HepG2 (cell line): Measurements from ENCODE around the gene CORO7. TPM values are rescaled to one million over a fixed set of nuclear protein-coding genes. Genes with fewer than 3 reads are reported as not detected.
A peak's percentile ranks its signal among the peaks of the same experiment; 100 is the strongest.

Experiments used
- ARNTL ChIP-seq: sonication (generic); formaldehyde crosslinking; IDR thresholded peaks from 2 replicates; pipeline ENCODE4 v1.4.0; 2020; ENCODE audit warnings: mild to moderate bottlenecking, missing genetic modification reagents
- DBP ChIP-seq: sonication (generic); formaldehyde crosslinking; IDR thresholded peaks from 2 replicates; pipeline ENCODE4 v1.4.0; 2020; ENCODE audit warnings: missing genetic modification reagents; ENCODE audit errors: not compliant biosample characterization
- DNMT1 ChIP-seq: sonication (generic); formaldehyde crosslinking; IDR thresholded peaks from 2 replicates; pipeline ENCODE4 v1.5.1; 2020; ENCODE audit warnings: mild to moderate bottlenecking, missing genetic modification reagents
- DNMT3B ChIP-seq: conservative IDR thresholded peaks from 2 replicates; pipeline ENCODE4 v1.6.1; 2016; ENCODE audit warnings: missing biosample characterization, control low read depth
- FOXC1 ChIP-seq: sonication (generic); formaldehyde crosslinking; IDR thresholded peaks from 2 replicates; pipeline ENCODE4 v1.8.0; 2022; ENCODE audit warnings: mild to moderate bottlenecking, missing genetic modification reagents, borderline replicate concordance
- GABPA ChIP-seq, 2 experiments: IDR thresholded peaks; 2 replicates each; pipeline ENCODE4 v1.6.1; 2011 to 2016; ENCODE audit warnings: low read depth in 2 of 2, low read length in 1 of 2, missing biosample characterization in 1 of 2, missing genetic modification characterization in 1 of 2
- GFI1 ChIP-seq: sonication (generic); formaldehyde crosslinking; IDR thresholded peaks from 2 replicates; pipeline ENCODE4 v1.5.0; 2020; ENCODE audit warnings: missing genetic modification reagents, mild to moderate bottlenecking, borderline replicate concordance
- GTF3A ChIP-seq: sonication (generic); formaldehyde crosslinking; conservative IDR thresholded peaks from 2 replicates; pipeline ENCODE4 v1.4.0; 2020; ENCODE audit warnings: mild to moderate bottlenecking, missing genetic modification reagents
- HINFP ChIP-seq: sonication (generic); formaldehyde crosslinking; IDR thresholded peaks from 2 replicates; pipeline ENCODE4 v1.4.0; 2020; ENCODE audit warnings: low read depth, mild to moderate bottlenecking, missing genetic modification reagents
- IRF1 ChIP-seq: sonication (generic); formaldehyde crosslinking; IDR thresholded peaks from 2 replicates; pipeline ENCODE4 v1.4.0; 2020; ENCODE audit warnings: low read depth, mild to moderate bottlenecking, missing genetic modification reagents
- ISX ChIP-seq: sonication (generic); formaldehyde crosslinking; conservative IDR thresholded peaks from 2 replicates; pipeline ENCODE4 v1.5.0; 2020; ENCODE audit warnings: missing genetic modification reagents
- KDM2A ChIP-seq: sonication (generic); formaldehyde crosslinking; IDR thresholded peaks from 2 replicates; pipeline ENCODE4 v1.4.0; 2020; ENCODE audit warnings: low read depth, missing genetic modification reagents, borderline replicate concordance
- RCOR2 ChIP-seq: IDR thresholded peaks from 2 replicates; pipeline ENCODE4 v1.6.1; 2016; ENCODE audit warnings: missing biosample characterization, missing genetic modification reagents
- RFXANK ChIP-seq: IDR thresholded peaks from 2 replicates; pipeline ENCODE4 v1.6.1; 2016
- SRY ChIP-seq: sonication (generic); formaldehyde crosslinking; IDR thresholded peaks from 2 replicates; pipeline ENCODE4 v1.8.0; 2022; ENCODE audit warnings: mild to moderate bottlenecking, missing genetic modification reagents
- TRIM24 ChIP-seq: sonication (generic); formaldehyde crosslinking; IDR thresholded peaks from 2 replicates; pipeline ENCODE4 v1.8.0; 2022; ENCODE audit warnings: mild to moderate bottlenecking, missing genetic modification reagents
- XRCC5 ChIP-seq: fragments of 200-400 bp; formaldehyde crosslinking; optimal IDR thresholded peaks from 2 replicates; pipeline ENCODE3; 2017; ENCODE audit warnings: mild to moderate bottlenecking, low read length
- ZNF260 ChIP-seq: sonication (generic); formaldehyde crosslinking; IDR thresholded peaks from 2 replicates; pipeline ENCODE4 v1.4.0; 2020; ENCODE audit warnings: missing genetic modification reagents, low read depth, mild to moderate bottlenecking, borderline replicate concordance
- ZNF547 ChIP-seq: sonication (generic); formaldehyde crosslinking; IDR thresholded peaks from 2 replicates; pipeline ENCODE4 v1.5.1; 2020; ENCODE audit warnings: mild to moderate bottlenecking, missing genetic modification reagents
- ZNF607 ChIP-seq: sonication (generic); formaldehyde crosslinking; IDR thresholded peaks from 2 replicates; pipeline ENCODE4 v1.5.1; 2020; ENCODE audit warnings: missing genetic modification reagents, mild to moderate bottlenecking, borderline replicate concordance
- polyA plus RNA-seq, 8 experiments: library from polyadenylated mRNA; depleted of rRNA in 3 of 8; stranded (reverse) in 7 of 8; unstranded in 1 of 8; fragments of >200 nt; fragmentation: Illumina TruSeq in 4 of 8; extraction: Trizol in 4 of 8; gene quantifications; 2 replicates each; pipeline versions ENCODE4 v1.2.1 to v1.2.3, GENCODE V29; 2011 to 2016; ENCODE audit warnings: low read depth in 4 of 8, missing spikeins in 1 of 8, mixed read lengths in 1 of 8; ENCODE audit not compliant: insufficient read depth in 1 of 8
- total RNA-seq, 5 experiments: library from RNA; depleted of rRNA; stranded (reverse); fragments of >200 nt; fragmentation: Illumina TruSeq; extraction: Trizol; gene quantifications; 2 replicates each; pipeline ENCODE4 v1.2.3, GENCODE V29; 2016; ENCODE audit warnings: low read depth in 1 of 5
- TF ChIP-seq, protein P1 (sequence below): sonication (generic); formaldehyde crosslinking; IDR thresholded peaks from 2 replicates; pipeline ENCODE4 v1.5.0; 2020; ENCODE audit warnings: mild to moderate bottlenecking, missing genetic modification reagents, borderline replicate concordance

CORO7 gene
- total and polyA plus RNA-seq, 2 of the 13 experiments (the other 11 are each of a cell fraction or from before 2014, with no cell fraction given) = 9.9 to 14.3 TPM

DNA sequence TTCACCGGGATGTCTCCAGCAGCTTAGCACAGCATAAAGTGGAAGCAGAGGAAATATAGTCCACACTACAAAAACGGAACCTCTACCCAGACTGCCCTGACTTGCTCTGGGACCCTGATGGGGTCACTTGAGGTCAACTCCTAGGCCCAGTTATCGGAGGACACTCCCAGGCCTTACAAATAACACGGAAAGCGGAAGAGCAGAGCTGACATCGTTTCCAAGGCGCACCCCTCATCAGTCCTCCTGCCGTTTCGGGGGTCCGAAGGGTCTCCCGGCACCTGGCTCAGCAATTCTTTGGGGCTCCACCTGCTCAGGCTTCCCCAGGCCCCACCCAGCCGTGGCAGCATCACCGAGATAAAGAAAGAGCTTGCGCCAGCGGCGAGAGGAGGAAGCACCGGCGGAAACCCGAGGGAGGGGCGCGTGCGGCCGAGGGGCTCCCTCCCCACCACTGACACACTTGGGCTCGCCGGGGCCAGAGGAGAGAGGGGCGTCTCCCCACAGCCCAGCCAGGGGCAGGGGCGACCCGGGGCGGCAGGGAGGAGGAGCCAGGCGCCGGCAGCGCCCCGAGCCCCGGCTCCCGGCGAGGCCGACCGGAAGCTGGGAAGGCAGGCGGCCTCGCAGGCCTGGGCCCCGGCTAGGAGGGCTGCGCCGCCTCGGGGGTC lies 727 bp downstream of the CORO7 start (continued):
- TF ChIP-seq IRF1 = no peak
- no peak for TF ChIP-seq GTF3A (CRISPR knock-in tag)
- no peak for TF ChIP-seq ZNF547 (CRISPR knock-in tag)
- peak; percentile 42; the same call in 1 of the 2 replicates for TF ChIP-seq KDM2A (CRISPR knock-in tag)
- no peak for TF ChIP-seq HINFP (CRISPR knock-in tag)
- no peak for TF ChIP-seq DNMT1 (CRISPR knock-in tag)
- 0 out of 2 replicates have a peak, but pooled peaks have one; percentile 6 for TF ChIP-seq ZNF607
- 0 out of 2 replicates have a peak, but pooled peaks have one; percentile 14 for TF ChIP-seq GABPA (IDR thresholded peaks at IDR 0.05; ENCODE audit: low read depth, low read length)
- 0 out of 2 replicates have a peak, but pooled peaks have one; percentile 24 for TF ChIP-seq GABPA (CRISPR knock-in tag; IDR thresholded peaks at IDR 0.05; ENCODE audit: low read depth)
- 0 out of 2 replicates have a peak, but pooled peaks have one; percentile 30 for TF ChIP-seq ARNTL (CRISPR knock-in tag)
- no peak for TF ChIP-seq DNMT3B (CRISPR knock-in tag)
- no peak for TF ChIP-seq GFI1 (CRISPR knock-in tag)
- 0 out of 2 replicates have a peak, but pooled peaks have one; percentile 17 for TF ChIP-seq FOXC1
- TF ChIP-seq RCOR2 (CRISPR knock-in tag) = no peak
- no peak for TF ChIP-seq ZNF260 (CRISPR knock-in tag)
- no peak; the same call in 1 of the 2 replicates for TF ChIP-seq SRY (CRISPR knock-in tag)
- TF ChIP-seq TRIM24 (CRISPR knock-in tag) = no peak
- TF ChIP-seq DBP (CRISPR knock-in tag) = no peak
- TF ChIP-seq ISX (CRISPR knock-in tag) = no peak
- no peak for TF ChIP-seq RFXANK
- TF ChIP-seq, protein P1, sequence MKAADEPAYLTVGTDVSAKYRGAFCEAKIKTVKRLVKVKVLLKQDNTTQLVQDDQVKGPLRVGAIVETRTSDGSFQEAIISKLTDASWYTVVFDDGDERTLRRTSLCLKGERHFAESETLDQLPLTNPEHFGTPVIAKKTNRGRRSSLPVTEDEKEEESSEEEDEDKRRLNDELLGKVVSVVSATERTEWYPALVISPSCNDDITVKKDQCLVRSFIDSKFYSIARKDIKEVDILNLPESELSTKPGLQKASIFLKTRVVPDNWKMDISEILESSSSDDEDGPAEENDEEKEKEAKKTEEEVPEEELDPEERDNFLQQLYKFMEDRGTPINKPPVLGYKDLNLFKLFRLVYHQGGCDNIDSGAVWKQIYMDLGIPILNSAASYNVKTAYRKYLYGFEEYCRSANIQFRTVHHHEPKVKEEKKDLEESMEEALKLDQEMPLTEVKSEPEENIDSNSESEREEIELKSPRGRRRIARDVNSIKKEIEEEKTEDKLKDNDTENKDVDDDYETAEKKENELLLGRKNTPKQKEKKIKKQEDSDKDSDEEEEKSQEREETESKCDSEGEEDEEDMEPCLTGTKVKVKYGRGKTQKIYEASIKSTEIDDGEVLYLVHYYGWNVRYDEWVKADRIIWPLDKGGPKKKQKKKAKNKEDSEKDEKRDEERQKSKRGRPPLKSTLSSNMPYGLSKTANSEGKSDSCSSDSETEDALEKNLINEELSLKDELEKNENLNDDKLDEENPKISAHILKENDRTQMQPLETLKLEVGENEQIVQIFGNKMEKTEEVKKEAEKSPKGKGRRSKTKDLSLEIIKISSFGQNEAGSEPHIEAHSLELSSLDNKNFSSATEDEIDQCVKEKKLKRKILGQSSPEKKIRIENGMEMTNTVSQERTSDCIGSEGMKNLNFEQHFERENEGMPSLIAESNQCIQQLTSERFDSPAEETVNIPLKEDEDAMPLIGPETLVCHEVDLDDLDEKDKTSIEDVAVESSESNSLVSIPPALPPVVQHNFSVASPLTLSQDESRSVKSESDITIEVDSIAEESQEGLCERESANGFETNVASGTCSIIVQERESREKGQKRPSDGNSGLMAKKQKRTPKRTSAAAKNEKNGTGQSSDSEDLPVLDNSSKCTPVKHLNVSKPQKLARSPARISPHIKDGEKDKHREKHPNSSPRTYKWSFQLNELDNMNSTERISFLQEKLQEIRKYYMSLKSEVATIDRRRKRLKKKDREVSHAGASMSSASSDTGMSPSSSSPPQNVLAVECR (CRISPR knock-in tag) = no peak; the same call in 1 of the 2 replicates
- TF ChIP-seq XRCC5 = peak; percentile 9
